Mammary epithelial cell (primary cell): ENCODE data around the gene ACAP2.

Source experiments
- EZH2 ChIP-seq: IDR thresholded peaks from 2 replicates; pipeline ENCODE4 v1.6.1; 2012; ENCODE audit warnings: low read length, inconsistent platforms, borderline replicate concordance
- TF ChIP-seq, protein P1 (sequence below), 2 donors: IDR thresholded peaks in 1 of 2; conservative IDR thresholded peaks in 1 of 2; 2 replicates each; pipeline ENCODE4 v1.5.1; 2011 to 2012; ENCODE audit warnings: inconsistent platforms in 2 of 2, low read length in 2 of 2, mild to moderate bottlenecking in 2 of 2, control low read depth in 1 of 2, low read depth in 1 of 2; ENCODE audit not compliant: insufficient read depth in 1 of 2; ENCODE audit errors: extremely low read depth in 1 of 2

DNA sequence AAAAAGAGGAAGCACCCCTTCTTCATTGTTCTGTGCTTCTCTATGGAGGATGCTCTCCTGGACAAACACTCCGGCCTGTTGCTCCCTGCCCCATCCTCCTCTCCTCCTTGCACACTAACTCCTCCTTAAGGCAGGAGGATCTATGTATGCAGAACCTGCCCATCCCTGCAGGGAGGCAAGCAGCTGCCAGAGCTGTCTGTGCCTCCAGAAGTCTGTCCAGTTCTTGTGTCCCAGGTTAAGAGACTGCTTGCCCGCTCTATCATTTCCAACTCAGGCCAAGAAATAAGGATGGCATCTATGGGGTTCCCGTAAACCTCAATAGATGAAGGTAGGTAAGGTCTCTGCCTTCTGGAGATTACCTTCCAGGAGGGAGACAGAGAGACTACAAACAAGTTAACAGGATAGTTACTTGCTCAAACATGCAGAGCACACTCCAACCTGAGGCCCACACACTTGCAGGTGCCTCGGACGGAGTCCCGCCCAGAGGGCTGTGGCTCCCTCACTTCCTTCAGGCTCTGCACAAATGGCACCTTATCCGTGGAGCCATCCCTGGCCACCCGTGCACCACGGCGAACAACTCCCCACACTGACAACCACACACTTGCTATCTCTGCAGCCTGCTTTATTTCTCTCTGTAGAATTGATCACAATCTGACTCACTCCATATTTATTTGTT, 178.8 kb downstream of the ACAP2 start:
- no peak for TF ChIP-seq EZH2
- TF ChIP-seq, protein P1, sequence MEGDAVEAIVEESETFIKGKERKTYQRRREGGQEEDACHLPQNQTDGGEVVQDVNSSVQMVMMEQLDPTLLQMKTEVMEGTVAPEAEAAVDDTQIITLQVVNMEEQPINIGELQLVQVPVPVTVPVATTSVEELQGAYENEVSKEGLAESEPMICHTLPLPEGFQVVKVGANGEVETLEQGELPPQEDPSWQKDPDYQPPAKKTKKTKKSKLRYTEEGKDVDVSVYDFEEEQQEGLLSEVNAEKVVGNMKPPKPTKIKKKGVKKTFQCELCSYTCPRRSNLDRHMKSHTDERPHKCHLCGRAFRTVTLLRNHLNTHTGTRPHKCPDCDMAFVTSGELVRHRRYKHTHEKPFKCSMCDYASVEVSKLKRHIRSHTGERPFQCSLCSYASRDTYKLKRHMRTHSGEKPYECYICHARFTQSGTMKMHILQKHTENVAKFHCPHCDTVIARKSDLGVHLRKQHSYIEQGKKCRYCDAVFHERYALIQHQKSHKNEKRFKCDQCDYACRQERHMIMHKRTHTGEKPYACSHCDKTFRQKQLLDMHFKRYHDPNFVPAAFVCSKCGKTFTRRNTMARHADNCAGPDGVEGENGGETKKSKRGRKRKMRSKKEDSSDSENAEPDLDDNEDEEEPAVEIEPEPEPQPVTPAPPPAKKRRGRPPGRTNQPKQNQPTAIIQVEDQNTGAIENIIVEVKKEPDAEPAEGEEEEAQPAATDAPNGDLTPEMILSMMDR (conservative IDR thresholded peaks at IDR 0.05 in 1 of 2, IDR thresholded peaks at IDR 0.05 in 1 of 2; ENCODE audit: extremely low read depth in 1 of 2, insufficient read depth in 1 of 2, low read depth in 1 of 2, low read length in 2 of 2): no peak
